ENCODE data around the gene GPR162. TPM values are rescaled to one million over a fixed set of nuclear protein-coding genes. Genes with fewer than 3 reads are reported as not detected.
"Not testable (repeated sequence)": the region's sequence is repeated elsewhere in the genome, so short reads cannot be mapped to it uniquely, and the experiment has no call there.

The GPR162 gene
- total RNA-seq, 2 experiments from 2014 or later = 0.24 TPM; not detected in 1

DNA sequence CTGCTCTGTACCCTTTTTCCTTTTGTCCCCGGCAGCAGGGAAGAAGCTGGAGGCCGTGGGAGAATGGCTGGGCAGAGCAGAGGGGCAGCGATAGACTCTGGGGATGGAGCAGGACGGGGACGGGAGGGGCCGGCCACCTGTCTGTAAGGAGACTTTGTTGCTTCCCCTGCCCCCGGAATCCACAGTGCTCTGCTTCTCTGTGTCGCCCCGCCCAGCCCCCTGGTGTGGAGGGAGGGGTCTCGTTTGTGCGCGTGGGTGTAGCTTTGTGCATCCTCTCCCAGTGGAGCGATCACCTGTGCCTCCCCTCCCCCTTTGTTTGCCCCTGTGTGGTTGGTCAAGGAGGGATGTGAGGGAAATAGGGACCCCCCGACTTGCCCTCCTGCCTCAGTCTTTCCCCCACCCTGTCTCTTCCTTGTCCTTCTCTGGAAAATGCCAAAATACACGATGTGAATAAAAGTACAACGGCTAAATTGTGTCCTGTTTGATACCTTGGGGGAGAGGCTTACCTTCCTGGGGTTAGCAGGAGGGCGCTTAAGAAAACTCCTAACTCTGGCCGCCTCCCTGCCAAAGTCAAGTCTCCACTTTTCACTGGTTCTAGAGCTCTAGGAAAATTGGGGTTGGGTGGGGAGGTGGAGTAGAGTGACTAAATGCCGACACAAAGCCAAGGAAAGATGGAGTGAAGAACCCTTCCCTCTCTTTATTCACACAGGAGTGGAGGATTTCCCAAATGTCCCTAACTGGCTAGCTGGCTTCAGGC lies 44.7 kb downstream of the GPR162 start:
- H3K9me3 Mint-ChIP-seq = no peaks in the 10 kb centered on the region
- no peak for DNase-seq
- peak overlapping the region; percentile 98 for H3K4me3 Mint-ChIP-seq
- peaks cover 47% of the 10 kb centered on the region for H3K36me3 Mint-ChIP-seq (ENCODE audit: low read depth)
- CTCF ChIA-PET = interaction anchor here (0.9 to 3.4 kb wide), 2 partner anchors 14 to 74 kb away, joined by 3 to 18 read pairs; partner anchors contain the start of genes CDCA3 and USP5
- no peaks in the 10 kb centered on the region for H3K27me3 Mint-ChIP-seq (ENCODE audit: low read depth)
- no peak overlapping the region for H3K27ac Mint-ChIP-seq
- intact Hi-C loops (cut with micrococcal nuclease) = no loop called here
- H3K4me1 Mint-ChIP-seq (ENCODE audit: low read depth) = peaks cover 41% of the 10 kb centered on the region

DNA sequence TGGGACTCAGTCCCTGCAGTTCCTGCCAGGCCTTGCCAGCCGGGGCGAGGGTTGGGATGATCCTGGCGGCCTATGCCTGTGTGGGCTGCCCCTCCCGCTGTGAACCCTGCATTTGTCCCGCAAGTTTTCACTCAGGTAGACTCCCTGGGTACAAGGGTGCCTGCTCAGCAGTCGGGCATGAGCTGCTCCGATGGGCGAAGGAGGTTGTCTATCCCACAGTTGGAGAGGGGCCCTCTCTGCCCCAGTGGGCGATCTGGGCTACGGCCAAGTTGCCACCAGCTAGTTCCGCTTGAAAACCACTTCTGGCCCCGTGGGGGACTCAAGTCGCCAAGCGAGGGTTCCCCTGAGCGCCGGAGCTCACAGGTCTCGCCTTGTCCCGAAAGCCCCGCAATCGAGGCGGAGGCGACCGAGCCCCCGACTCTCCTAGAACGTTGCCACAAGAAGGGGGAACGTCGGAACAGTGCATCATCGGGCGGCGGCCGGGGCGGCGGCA lies 45.3 kb downstream of the GPR162 start:
- CTCF ChIA-PET = interaction anchor here (0.9 to 3.4 kb wide), 3 partner anchors 15 to 75 kb away, joined by 3 to 18 read pairs (median 6); partner anchors contain the start of genes CDCA3 and USP5
- DNase-seq = no peak
- peaks cover 47% of the 10 kb centered on the region for H3K4me1 Mint-ChIP-seq (ENCODE audit: low read depth)
- H3K27ac Mint-ChIP-seq = peak overlapping the region; percentile 94
- peak overlapping the region; percentile 98 for H3K4me3 Mint-ChIP-seq
- H3K36me3 Mint-ChIP-seq (ENCODE audit: low read depth) = peaks cover 50% of the 10 kb centered on the region
- H3K27me3 Mint-ChIP-seq (ENCODE audit: low read depth) = no peaks in the 10 kb centered on the region
- no peaks in the 10 kb centered on the region for H3K9me3 Mint-ChIP-seq
- intact Hi-C loops (cut with micrococcal nuclease) = loop anchor here (1.0 kb wide), 1 partner anchor 114 kb away; the partner anchor contains the start of gene MLF2

GRCh38 chr12:6867413-6868210 lies 46.0 kb downstream of the GPR162 start, which contains the start of gene TPI1:
TSS of gene TPI1 (plus strand) at chr12:6867531. CDS start at chr12:6867567, 36 bp downstream.
- Mint-ChIP-seq H3K4me3 (peak within 1 kb of the TSS; percentile 98), H3K27me3 (ENCODE audit: low read depth) (no peaks in the 10 kb centered on the region), H3K4me1 (ENCODE audit: low read depth) (peaks cover 52% of the 10 kb centered on the region), H3K36me3 (ENCODE audit: low read depth) (peaks cover 51% of the 10 kb centered on the region), H3K9me3 (no peaks in the 10 kb centered on the region), H3K27ac (peak within 1 kb of the TSS; percentile 94)
- peak; percentile 79 for DNase-seq
- intact Hi-C loops (cut with micrococcal nuclease) = loop anchor here (1.0 to 2.0 kb wide), 3 partner anchors 57 to 225 kb away; partner anchors contain the start of genes C1R and MLF2
- CTCF ChIA-PET = interaction anchor here (0.9 to 3.4 kb wide), 4 partner anchors 15 to 76 kb away, joined by 3 to 18 read pairs (median 5); partner anchors contain the start of genes CDCA3 and USP5

DNA sequence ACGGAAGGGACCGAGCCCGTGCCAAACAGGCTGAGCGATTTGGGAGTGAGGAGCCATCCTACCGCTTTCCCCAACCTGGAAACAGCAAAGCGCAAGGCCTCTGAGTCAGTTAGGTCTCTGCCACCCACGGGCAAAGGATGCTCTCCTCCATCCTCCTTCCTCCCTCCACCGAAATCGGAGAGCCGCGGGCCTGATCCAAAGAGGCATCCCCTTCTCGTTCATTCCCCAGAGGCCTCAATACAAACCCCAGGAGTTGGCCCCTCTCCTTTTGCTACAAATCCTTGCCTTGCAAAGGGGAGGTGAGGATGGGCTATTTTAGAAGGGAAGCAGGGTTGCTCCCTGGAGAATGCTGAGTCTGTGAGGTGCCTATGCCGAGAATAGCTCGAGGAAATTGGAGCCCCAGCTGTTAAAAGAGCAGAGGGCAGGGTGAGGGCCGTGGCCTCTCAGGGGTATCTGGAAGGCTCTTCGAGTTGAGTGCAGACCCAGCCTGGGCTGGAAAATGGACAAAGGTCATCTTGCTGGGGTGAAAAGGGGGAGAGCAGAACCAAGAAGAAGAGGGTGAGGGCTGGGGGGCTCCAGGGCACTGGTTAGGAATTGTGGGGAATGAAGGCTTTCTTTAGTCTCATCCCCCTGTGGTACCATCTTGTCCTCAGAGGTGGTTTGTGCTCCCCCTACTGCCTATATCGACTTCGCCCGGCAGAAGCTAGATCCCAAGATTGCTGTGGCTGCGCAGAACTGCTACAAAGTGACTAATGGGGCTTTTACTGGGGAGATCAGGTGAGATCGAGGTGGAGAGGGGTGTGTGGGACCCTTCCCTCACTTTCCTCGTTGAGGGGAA lies 46.8 kb downstream of the GPR162 start:
- H3K27me3 Mint-ChIP-seq (ENCODE audit: low read depth) = no peaks in the 10 kb centered on the region
- intact Hi-C loops (cut with micrococcal nuclease) = loop anchor here (1.0 to 2.0 kb wide), 4 partner anchors 23 to 241 kb away; partner anchors contain the start of genes C1R and C1RL
- CTCF ChIA-PET = interaction anchor here (0.9 to 1.8 kb wide), 11 partner anchors 13 to 114 kb away, joined by 3 to 19 read pairs (median 4); partner anchors contain the start of genes CDCA3 and USP5
- no peaks in the 10 kb centered on the region for H3K9me3 Mint-ChIP-seq
- no peak for DNase-seq
- peaks cover 49% of the 10 kb centered on the region for H3K36me3 Mint-ChIP-seq (ENCODE audit: low read depth)
- H3K4me1 Mint-ChIP-seq (ENCODE audit: low read depth) = peaks cover 52% of the 10 kb centered on the region
- H3K27ac Mint-ChIP-seq = peak overlapping the region; percentile 92
- H3K4me3 Mint-ChIP-seq = peak overlapping the region; percentile 98

DNA sequence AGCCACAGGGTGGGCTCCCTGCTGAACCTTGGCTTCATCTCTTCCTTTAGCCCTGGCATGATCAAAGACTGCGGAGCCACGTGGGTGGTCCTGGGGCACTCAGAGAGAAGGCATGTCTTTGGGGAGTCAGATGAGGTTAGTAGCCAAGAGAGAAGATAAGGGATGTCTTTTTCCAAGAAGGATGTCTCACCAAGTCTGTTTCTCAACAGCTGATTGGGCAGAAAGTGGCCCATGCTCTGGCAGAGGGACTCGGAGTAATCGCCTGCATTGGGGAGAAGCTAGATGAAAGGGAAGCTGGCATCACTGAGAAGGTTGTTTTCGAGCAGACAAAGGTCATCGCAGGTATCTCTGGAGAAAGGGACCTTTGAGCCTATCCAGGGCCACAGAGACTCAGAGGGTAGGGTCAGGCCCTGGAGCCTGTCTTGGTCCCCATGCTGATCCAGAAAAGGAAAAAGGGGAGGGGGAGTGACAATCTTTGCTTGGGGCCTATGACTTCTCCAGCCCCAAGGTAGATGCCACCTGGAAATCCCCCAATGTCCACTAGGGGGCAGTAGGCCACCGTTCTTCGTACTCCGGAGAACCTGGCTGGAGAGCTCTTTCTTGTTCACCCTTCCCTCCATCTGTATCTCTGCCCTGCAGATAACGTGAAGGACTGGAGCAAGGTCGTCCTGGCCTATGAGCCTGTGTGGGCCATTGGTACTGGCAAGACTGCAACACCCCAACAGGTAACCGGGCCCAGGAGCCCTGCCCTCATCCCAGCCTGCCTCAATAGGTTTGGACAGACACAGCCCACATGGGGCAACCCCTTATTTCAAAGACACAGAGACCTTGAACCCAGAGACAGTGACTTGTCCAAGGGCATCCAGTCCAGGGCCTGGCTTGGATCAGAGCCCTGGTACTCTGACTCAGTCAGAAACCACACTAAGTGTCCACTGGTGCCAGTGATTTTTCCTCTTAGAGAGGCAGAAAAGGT lies 47.7 kb downstream of the GPR162 start:
- intact Hi-C loops (cut with micrococcal nuclease) = loop anchor here (1.0 to 5.0 kb wide), 6 partner anchors 22 to 1158 kb away; partner anchors contain the start of genes C1R, C1RL and PTPN6

DNA sequence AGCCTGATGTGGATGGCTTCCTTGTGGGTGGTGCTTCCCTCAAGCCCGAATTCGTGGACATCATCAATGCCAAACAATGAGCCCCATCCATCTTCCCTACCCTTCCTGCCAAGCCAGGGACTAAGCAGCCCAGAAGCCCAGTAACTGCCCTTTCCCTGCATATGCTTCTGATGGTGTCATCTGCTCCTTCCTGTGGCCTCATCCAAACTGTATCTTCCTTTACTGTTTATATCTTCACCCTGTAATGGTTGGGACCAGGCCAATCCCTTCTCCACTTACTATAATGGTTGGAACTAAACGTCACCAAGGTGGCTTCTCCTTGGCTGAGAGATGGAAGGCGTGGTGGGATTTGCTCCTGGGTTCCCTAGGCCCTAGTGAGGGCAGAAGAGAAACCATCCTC lies 48.7 kb downstream of the GPR162 start:
- Mint-ChIP-seq H3K27ac (peak overlapping the region; percentile 92), H3K36me3 (ENCODE audit: low read depth) (peaks cover 41% of the 10 kb centered on the region), H3K4me1 (ENCODE audit: low read depth) (peaks cover 56% of the 10 kb centered on the region)
- H3K4me3 Mint-ChIP-seq; H3K27me3 Mint-ChIP-seq (ENCODE audit: low read depth); DNase-seq; H3K9me3 Mint-ChIP-seq: not testable (repeated sequence)
- intact Hi-C loops (cut with micrococcal nuclease) = loop anchor here (5.0 kb wide), 2 partner anchors 82 to 1157 kb away; partner anchors contain the start of gene PTPN6
- CTCF ChIA-PET = interaction anchor here (1.3 to 1.5 kb wide), 3 partner anchors 11 to 62 kb away, joined by 3 to 7 read pairs (median 4); no protein-coding TSS in a partner anchor

More for the DNA sequence above, 47.7 kb downstream of the GPR162 start:
- H3K4me3 Mint-ChIP-seq = peak overlapping the region; percentile 98
- H3K9me3 Mint-ChIP-seq = no peaks in the 10 kb centered on the region
- H3K27ac Mint-ChIP-seq = peak overlapping the region; percentile 92
- H3K27me3 Mint-ChIP-seq (ENCODE audit: low read depth) = no peaks in the 10 kb centered on the region
- DNase-seq = peak; percentile 93
- peaks cover 56% of the 10 kb centered on the region for H3K4me1 Mint-ChIP-seq (ENCODE audit: low read depth)
- peaks cover 43% of the 10 kb centered on the region for H3K36me3 Mint-ChIP-seq (ENCODE audit: low read depth)
- CTCF ChIA-PET = interaction anchor here (0.5 to 1.8 kb wide), 17 partner anchors 10 to 269 kb away, joined by 3 to 19 read pairs (median 3); partner anchors contain the start of genes CDCA3 and USP5

DNA sequence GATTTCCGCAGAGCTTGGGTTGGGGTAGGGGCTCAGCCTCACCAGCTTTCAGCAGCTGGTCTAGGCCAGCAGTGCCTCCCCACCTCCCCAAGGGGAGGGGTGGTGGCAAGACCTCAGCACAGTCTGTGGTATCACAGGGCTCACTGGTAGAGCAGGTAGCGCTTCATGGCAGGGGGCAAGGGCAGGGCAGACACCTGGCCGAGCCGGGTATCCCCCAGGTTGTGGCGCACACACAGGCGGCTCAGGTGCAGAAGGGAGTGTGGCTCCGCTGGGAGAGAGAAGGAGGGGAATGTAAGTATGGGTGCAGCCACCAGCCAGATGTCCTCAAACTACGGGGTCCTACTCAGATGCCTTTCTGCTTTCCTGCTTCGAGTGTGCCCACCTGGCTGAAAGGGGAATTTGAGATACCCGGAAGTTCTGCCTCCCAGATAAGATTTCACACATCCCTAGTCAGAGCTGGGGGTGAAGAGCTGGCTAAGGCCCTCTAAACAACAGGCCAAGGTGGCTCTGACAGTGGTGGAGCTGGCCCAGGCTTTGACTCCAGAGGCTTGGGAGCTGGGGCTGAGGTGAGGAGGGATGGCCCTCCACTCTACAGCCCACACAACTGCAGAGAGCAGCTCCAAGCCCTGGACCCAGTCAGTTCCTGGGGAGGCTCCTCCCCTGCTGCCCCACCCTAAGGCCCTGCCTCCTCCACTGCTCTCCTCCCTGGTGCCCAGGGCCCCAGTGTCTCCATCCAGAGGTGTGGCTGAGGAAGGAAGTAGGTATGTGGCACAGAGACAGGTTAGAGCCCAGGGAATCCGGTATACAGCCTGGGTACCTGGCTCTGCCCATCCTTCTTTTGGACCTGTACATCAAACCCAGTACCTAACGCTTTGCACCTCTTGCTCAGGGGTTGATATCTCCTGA lies 49.7 kb downstream of the GPR162 start:
- Mint-ChIP-seq H3K4me3 (peak overlapping the region; percentile 88), H3K27ac (peak overlapping the region; percentile 81), H3K27me3 (ENCODE audit: low read depth) (no peaks in the 10 kb centered on the region), H3K4me1 (ENCODE audit: low read depth) (peaks cover 56% of the 10 kb centered on the region), H3K9me3 (no peaks in the 10 kb centered on the region), H3K36me3 (ENCODE audit: low read depth) (peaks cover 40% of the 10 kb centered on the region)
- DNase-seq = peak; percentile 51
- CTCF ChIA-PET = interaction anchor here (0.6 to 3.8 kb wide), 15 partner anchors 11 to 420 kb away, joined by 3 to 33 read pairs (median 7); partner anchors contain the start of genes C12orf57, CDCA3, RNU7-1 and USP5
- intact Hi-C loops (cut with micrococcal nuclease) = loop anchor here (5.0 kb wide), 2 partner anchors 81 to 1156 kb away; partner anchors contain the start of gene PTPN6

DNA sequence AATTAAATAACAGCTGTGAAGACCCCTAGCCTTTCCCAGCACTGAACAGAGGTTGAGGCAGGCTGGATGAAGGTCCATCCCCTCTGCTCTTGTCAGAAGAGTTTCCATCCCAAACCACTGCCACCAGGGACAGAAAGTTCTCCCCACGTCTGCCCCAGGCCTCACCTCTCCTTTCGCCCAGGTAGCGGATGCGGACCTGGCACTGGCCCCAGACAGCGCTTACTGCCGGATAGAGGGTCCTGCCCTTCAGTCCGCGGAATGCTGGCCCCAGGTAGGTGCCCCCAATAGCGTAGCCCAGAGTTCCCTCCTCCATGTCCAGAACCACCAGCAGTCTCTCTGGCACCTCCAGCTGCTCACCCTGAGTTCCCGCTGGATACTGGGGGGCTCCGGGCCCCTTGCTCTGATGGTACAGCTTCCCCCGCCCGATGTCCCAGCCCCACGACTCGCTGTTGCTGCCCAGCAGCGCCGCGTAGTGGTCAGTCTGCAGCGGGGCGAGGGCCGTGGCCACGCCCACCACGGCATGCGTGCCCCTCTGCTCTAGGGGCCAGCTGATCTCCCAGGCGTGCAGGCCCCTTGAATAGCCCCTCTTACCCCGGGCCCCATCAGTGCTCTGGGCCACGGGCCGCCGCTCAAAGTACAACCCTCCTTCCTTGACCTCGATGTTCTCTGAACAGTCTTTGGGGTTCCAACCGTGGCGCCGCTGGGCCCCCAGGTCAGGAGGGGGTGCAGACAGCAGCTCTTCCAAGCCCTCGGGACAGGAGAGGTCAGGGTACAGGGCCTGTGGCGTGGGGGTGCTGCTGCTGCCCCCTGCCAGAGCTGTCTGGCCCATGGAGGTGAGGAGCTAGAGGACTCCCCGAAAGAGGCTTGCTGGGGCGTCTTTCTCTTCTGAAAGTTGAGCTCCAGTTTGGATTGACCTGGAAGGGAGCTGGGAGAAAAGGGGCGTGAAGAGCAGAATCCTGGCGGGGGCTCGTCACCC lies 50.7 kb downstream of the GPR162 start:
- CTCF ChIA-PET = interaction anchor here (0.6 to 3.8 kb wide), 34 partner anchors 10 to 508 kb away, joined by 3 to 33 read pairs (median 4); partner anchors contain the start of genes C12orf57, CDCA3, COPS7A and ENO2

More for the DNA sequence above, 50.7 kb downstream of the GPR162 start:
- peaks cover 47% of the 10 kb centered on the region for H3K4me1 Mint-ChIP-seq (ENCODE audit: low read depth)
- peaks cover 44% of the 10 kb centered on the region for H3K36me3 Mint-ChIP-seq (ENCODE audit: low read depth)
- peak overlapping the region; percentile 81 for H3K27ac Mint-ChIP-seq
- DNase-seq = peak; percentile 86
- intact Hi-C loops (cut with micrococcal nuclease) = loop anchor here (1.0 to 5.0 kb wide), 13 partner anchors 19 to 1155 kb away; partner anchors contain the start of genes EMG1, ENO2, LPCAT3 and LRRC23
- peak overlapping the region; percentile 88 for H3K4me3 Mint-ChIP-seq
- no peaks in the 10 kb centered on the region for H3K9me3 Mint-ChIP-seq
- H3K27me3 Mint-ChIP-seq (ENCODE audit: low read depth) = no peaks in the 10 kb centered on the region
